Activated CD4-positive, CD25-positive, alpha-beta regulatory T cell treated with anti-CD3 and anti-CD28 coated beads, Interleukin-2, amount 50 U/mL, for 24 hours (primary cell): ENCODE data around the gene SOCS2.
"Not testable (repeated sequence)": the region's sequence is repeated elsewhere in the genome, so short reads cannot be mapped to it uniquely, and the experiment has no call there.

Source experiments
- ATAC-seq, 2 donors: fragments of 150-1000 bp; cut with Tn5 transposase; one replicate each; pipeline ENCODE4 v1.10.0; 2021; ENCODE audit warnings: mild to moderate bottlenecking in 1 of 2, moderate library complexity in 1 of 2

The SOCS2 gene

DNA sequence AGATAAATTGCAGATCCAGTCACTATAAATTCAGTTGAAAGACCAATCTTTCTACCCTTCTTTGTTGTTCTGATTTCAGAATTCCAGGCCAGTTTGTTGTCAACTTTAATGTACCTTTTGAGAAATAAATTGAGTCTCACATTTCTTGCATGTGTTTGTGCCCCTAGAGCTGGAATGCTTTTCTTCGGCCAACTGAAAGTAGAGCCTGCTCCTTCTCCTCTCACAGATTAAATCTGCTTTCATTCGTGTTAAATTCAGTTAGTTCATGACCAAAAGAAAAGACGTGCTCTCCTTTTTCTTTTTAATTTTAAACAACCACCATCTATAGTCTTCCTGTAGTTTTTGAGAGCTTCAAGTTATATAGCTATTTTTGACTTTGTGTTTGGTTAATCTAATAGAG is 22.9 kb downstream of the SOCS2 start:
- no peak for ATAC-seq

DNA sequence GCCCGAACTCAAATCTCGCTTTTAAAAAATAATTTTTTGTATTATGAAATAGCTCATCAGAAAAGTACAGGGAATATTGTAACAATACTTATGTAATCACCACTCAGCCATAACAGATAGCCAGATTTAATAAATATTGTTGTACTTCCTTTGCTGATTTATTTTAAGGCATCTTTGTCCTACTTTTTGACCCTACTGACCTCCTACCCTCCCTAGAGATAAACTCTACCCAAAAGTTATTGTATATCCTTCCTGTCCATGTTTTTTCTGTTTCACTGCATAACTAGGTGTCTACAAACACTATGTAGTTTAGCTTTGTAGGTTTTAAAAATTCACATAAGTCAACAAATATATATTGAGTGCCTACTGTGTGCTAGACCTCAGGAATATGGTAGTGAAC is 25.1 kb downstream of the SOCS2 start:
- ATAC-seq = no peak

DNA sequence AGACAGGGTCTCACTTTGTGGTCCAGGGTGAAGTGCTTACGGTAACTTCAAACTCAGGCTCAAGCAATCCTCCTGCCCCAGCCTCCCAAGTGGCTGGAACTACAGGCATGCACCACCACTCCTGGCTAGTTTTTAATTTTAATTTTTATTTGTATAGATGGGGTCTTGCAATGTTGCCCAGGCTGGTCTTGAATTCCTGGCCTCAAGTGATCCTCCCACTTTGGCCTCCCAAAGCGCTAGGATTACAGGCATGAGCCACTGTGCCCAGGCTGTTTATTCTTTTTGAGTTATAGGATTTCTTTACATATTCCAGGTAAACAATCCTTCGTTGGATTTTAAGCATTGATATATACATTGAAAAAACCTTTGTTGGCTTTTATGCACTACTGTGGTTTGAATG is 26.7 kb downstream of the SOCS2 start:
- no peak for ATAC-seq

DNA sequence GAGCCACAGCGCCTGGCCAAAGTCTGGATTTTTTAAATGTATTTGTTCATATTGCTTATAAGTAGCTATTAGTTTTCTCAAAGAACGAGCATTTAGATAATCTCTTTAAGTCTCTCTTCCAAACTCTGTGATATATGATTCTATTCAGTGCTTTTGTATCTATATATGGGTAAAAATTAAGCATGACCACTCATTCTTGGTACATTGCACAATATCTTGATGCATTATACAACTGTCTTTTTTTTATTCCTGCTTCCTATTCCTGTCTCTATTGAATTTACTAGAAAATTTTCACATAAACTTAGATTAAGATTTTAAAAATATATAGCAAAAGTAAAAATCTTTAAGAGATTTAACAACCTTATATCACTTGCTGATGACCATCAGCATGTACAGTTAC is 29.1 kb downstream of the SOCS2 start:
- ATAC-seq = no peak

DNA sequence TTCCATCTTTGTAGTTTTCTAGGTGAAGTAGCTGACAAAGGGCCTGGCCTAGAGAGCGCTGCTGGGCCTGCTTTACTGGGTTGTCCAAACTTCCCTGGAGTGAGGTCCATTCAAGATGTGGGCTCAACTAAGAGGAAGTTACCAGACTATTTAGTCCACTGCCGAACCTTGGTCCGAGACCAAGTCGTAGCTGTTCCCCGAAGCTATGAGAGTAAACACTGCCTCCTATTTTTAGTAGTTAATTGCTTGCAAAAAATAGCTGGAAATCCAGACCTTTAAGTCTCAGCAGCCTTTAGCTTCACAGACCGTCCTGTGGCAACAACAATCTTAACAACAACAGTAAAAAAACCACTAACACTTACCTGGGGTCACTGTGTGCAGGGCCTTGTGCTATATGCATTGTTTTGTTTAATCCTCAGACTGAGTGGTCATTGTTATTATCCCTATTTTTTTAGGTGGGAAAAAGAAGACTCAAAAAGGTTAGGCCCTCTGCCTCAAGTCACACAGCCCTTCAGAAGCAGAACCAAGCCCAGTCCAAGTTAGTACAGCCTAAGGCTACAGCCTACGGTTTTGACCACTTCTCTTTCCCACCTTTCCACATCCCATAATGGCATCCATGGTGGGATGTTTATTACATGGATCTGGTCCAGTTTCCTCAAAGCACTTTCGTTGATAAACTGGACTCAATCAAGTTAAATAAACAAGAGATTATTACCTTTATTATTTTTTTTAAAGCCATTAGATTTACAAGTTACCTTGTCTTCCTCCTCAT is 30.6 kb downstream of the SOCS2 start:
- ATAC-seq = no peak

DNA sequence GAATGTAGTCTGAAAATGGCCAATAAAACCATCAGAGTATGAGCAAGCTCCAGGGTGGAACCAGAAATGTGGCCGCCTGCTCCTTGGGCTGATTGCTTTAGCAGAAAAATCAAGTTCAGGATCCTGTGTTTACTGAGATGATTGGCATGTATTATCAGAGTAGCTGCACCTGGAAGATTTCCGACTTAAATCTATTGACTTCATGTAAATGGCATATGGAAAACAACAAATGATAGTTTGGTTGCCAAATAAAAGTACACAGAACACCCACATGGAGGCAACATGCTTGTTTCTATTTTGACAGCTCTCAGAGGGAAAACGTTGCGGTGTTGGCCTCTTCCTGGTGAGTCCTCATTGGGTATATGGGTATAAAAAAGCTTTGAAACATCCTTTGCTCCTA is 31.3 kb downstream of the SOCS2 start:
- no peak for ATAC-seq

DNA sequence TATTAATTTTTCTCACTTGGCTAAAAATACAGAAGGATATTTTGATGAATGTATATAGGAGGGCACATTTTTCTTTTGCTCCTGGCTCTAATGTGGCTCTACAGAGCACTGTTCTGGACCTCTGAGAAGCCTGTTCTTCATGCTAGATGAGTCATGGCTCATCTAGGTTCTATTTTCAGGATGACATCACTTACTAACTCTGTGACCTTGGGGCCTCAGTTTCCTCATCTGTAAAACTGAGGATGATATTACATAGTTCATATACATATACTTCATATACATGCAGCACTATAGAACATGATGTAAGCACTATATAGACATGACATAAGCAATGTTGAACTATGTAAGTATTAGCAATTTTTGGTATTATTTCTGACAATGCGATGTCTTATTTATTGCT is 35.8 kb downstream of the SOCS2 start:
- ATAC-seq = no peak

DNA sequence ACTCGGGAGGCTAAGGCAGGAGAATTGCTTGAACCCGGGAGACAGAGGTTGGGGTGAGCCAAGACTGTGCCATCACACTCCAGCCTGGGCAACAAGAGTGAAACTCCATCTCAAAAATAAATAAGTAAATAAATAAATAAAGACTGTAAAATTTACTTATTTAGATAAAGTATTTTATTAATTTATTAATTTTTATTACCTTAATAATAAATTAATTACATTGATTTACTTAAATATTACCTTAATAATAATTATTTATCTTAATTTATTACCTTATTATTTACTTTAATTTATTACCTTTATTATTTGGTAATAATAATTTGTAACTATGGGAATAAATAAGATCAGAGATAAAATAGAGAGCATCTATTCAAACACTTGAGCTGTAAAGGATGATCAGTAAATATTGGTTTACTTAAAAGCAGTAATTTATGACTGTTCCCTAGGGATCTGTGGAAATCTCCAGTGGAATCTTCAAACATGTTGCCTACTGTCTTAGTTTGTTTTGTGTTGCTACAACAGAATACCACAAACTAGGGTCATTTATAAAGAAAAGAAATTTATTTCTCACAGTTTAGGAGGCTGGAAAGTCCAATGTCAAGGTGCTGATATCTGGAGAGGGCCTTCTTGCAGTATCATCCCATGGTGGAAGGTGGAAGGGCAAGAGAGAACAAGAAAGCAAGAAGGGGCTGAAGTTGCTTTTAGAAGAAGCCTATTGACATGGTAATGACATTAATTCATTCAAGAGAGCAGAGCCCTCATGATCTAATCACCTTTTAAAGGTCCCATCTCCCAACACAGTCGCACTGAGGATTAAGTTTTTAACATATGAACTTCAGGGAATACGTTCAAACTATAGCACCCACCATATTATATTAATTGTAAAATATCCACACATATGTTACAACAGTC is 37.1 kb downstream of the SOCS2 start:
- ATAC-seq = no peak

DNA sequence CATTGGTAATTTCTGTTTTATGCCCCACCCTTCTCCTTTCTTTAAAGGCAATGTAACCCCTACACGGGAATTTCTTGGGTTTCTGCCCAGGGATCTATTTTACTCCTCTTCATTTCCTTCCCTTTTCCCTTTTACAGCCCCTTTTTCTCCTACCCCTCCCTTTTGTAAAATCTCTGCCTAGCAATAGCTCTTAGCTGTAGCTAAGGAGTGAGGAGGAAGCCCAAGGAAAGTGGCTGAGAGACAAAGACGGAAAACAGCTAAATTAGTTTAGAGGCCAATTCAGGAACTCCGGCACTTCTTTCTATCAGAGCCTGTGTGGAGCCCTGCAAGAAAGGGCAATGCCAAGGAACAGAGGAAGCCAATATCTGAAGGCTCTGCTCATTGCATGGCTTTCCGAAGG is 40.3 kb downstream of the SOCS2 start:
- ATAC-seq = no peak

DNA sequence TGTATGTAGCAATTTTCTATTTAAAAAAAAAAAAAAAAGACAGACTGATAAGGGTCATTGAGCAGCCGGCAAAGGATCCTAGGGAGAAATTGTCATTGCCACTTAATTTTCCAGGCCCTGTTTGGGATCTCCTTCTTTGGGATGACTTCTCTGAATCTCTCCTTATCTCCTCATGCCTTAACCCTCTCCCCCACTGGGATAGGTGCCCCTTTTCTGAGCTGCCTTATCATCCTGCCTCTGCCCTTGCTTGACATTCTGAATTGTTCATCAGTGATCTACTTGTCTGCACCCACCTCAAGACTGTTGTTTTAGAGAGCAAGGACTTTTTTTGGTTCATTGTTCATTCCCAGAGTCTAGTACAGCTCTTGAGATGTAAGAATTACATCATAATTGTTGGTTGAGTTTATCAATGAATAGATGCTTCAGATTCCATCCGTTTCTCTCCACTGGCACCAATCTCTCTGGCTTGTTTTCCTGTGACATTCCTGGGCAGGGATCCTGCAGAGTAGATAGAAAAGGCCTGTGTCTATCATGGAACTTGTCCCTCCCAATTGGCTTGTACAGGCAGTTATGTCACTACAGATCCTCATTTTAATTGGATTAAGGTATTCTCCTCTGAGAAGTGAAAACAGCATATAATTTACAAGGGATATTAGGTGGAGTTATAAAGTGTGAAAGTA is 42.6 kb downstream of the SOCS2 start:
- no peak for ATAC-seq

DNA sequence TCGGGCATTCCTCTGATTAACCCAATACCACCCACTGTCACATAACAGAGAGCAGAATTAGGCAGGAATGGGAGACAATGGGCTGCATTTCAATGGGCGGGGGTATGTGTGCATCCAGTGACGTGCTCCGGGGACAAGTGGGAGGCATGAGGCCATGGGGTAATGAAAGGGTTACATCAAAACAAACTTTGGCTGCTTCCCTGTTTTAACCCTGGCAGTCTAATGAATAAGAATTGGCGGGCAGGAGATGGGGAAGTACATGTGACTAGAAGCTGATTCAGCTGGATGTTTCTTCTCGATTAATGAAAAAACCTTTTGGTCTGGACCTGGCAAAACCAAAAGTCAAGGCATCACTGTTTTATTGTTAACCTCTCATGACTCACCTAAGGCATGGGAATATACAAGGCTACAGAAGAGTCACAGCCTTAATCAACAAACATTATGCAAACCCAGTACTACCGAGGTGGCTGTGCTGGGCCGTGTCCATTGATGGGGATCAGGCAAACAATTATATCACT is 44.2 kb downstream of the SOCS2 start:
- ATAC-seq = no peak

DNA sequence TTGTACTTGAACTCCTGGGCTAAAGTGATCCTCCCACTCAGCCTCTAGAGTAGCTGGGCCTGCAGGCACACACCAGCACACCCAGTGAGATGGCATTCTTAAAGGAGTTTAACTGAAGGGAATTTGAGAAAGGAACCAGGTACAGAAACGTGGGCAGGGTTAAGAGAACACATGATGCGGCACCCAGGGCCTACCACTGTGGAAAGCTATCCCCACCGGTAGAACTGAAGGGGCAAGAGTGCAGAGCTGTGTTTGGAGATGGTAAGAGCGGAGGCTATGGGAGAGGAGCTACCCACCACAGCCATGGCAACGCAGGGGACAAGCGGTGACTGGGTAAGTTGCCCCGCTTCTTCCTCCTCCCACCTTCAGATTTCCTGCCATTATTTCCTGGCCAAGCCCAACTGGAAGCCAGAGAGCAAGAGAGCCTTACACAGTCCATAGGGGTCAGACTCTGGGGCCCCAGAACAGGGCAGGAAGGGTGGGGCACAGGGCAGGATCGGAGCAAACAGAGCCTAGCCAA is 46.5 kb downstream of the SOCS2 start:
- ATAC-seq = no peak

DNA sequence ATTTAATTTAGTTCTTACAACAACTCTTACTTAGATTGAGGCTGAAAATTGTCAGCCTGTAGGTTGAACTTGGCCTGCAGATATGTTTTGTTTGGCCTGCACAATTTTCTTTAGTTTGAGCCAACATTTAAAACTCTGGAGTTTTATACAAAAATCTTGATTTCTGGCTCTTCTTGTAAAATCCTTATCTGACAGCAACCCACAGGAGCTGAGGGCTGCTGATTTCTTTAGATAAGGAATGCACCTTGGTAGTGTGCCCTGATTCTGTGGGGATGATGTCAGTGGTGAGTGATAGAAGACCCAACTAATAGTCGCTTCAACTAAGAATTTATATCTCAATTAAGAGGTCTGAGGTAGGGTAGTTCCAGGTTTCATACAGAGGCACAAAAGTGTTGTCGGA is 49.5 kb downstream of the SOCS2 start:
- no peak for ATAC-seq

DNA sequence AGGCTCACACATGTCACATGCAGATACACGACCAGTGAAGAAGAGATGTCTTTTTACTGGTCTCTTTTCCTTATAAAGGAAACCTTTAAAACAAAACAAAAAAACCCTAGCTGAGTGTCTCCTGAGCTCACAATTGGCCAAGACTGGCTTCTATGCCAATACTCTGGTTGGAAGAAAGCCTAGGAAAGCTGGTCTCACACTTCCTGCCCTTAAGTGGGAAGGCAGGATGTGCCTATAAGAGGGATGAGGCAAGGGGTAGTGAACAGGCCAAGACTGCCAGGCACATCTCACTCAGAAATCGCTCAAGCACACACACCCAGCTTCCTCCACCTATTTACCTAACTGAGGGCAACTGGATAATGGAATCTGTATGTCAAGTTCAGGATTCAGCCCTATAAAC is 50.0 kb downstream of the SOCS2 start:
- ATAC-seq = no peak

DNA sequence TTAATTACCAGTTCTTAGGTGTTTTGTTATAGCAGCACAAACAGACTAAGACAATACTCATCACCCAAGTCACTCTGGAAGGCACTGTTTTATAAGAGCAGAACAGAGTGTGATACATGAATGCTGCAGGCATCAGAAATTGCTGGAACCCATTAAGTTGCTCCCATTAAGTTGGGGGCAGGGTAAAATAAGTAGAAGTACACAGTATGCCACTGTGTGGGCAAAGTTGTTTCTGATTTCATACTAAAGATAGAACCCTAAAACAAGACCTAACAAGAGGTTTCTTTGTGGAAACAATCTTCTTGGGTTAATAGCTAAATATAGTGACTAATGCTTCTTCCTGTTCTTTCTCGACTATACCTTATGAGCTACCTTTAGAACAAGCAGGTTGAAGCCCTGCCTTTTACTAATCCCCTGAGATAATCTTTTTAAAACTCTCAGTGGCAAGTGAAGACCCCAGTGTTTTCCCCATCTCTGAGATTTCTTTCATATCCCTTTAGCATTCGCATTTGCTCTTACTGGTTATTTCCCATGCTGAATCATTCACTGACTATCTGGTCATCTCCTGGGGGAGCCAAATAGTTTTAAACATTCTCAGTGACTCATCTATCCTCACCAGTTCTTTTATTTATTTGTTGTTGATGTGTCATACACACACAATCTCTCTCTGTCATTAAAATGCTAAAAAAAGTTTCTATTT is 52.3 kb downstream of the SOCS2 start:
- ATAC-seq = peak; percentile 88 to 89

DNA sequence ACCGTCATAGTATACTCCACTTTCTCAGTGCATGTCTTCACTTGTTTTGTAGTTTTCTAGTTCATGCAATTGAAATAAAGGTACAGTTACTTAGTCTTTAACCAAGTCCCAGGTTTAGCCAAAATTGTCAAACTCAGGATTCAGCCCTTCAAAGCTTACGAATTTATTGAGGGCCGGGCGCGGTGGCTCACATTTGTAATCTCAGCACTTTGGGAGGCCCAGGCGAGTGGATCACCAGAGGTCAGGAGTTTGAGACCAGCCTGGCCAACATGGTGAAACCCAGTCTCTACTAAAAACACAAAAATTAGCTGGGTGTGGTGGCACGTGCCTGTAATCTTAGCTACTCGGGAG is 52.8 kb downstream of the SOCS2 start:
- not testable (repeated sequence) for ATAC-seq

DNA sequence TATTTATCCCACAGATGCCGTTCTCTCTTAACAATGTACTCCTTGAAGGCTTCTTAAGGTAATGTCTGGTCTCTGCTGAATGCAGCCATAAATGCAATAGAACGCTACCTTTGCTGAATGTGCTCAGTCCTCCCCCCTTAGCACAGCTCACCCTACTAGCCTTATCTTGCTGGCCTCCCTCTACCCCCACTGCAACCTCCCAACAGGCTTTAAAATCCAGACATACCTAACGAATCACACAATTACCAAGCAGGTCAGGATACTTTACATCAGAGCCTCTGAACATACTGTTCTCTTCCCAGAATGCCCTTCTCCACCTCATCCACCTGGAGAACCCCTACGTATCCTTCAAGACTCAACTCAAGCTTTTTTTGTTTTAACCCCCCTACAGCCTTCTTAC is 53.7 kb downstream of the SOCS2 start:
- ATAC-seq = no peak
